ENCODE data around the gene MYBPC3.

DNA sequence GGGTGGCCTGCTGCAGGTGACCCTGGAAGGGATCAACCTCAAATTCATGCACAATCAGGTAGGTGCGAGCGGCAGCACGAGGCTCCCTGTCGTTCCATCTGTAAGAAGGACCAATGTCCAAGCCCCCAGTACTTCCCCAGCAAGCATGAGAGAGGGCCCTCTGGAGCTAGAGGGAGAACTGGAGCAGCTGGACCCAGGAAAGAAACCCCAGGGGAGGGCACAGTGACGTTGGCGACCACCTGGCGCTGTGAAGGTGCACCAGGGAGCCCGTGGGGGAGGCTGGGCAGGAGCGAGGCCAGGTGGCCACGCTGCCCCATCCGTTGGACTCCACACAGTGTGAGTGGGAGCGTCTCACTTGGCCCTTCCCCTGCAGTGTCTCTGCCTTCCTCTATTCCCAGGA lies 28.0 kb downstream of the MYBPC3 start:
- TF ChIP-seq ATF1 (CRISPR knock-in tag; IDR thresholded peaks at IDR 0.05) (no peak), MAX (CRISPR knock-in tag; IDR thresholded peaks at IDR 0.05) (no peak), CTCF (IDR thresholded peaks at IDR 0.05) (no peak), ESRRA (CRISPR knock-in tag; IDR thresholded peaks at IDR 0.05; ENCODE audit: borderline replicate concordance) (no peak), TCF7 (CRISPR knock-in tag; IDR thresholded peaks at IDR 0.05; ENCODE audit: low read depth) (no peak), NFYB (CRISPR knock-in tag; conservative IDR thresholded peaks at IDR 0.05; ENCODE audit: low read depth) (no peak), ETV6 (CRISPR knock-in tag; IDR thresholded peaks at IDR 0.05) (no peak), NR2C2 (CRISPR knock-in tag; IDR thresholded peaks at IDR 0.05) (no peak)
- TF ChIP-seq, protein P1, sequence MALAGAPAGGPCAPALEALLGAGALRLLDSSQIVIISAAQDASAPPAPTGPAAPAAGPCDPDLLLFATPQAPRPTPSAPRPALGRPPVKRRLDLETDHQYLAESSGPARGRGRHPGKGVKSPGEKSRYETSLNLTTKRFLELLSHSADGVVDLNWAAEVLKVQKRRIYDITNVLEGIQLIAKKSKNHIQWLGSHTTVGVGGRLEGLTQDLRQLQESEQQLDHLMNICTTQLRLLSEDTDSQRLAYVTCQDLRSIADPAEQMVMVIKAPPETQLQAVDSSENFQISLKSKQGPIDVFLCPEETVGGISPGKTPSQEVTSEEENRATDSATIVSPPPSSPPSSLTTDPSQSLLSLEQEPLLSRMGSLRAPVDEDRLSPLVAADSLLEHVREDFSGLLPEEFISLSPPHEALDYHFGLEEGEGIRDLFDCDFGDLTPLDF (CRISPR knock-in tag; IDR thresholded peaks at IDR 0.05): no peak
- TF ChIP-seq, protein P2, sequence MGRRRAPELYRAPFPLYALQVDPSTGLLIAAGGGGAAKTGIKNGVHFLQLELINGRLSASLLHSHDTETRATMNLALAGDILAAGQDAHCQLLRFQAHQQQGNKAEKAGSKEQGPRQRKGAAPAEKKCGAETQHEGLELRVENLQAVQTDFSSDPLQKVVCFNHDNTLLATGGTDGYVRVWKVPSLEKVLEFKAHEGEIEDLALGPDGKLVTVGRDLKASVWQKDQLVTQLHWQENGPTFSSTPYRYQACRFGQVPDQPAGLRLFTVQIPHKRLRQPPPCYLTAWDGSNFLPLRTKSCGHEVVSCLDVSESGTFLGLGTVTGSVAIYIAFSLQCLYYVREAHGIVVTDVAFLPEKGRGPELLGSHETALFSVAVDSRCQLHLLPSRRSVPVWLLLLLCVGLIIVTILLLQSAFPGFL (CRISPR knock-in tag; IDR thresholded peaks at IDR 0.05; ENCODE audit: borderline replicate concordance): no peak

Measured in WTC11 (cell line).